SK-N-MC (cell line): Measurements from ENCODE around the gene C10orf62.

Source experiments
- EZH2 ChIP-seq: fragments of 200-600 bp; sonication (generic); IDR thresholded peaks from one replicate; pipeline ENCODE4 v1.6.1; 2017; ENCODE audit warnings: antibody characterized with exemption
- POLR2AphosphoS5 ChIP-seq: IDR thresholded peaks from 2 replicates; pipeline ENCODE4 v1.6.1; 2012; ENCODE audit warnings: mild to moderate bottlenecking, low read depth, low read length, borderline replicate concordance

- TF ChIP-seq EZH2 (no peak), POLR2AphosphoS5 (no peak)
These were observed 17.1 kb upstream of the C10orf62 start, which contains the start of gene ANKRD2 for GRCh38 chr10:97572214-97572989.
